Esophagus muscularis mucosa (tissue), 4 donors: ENCODE results near the gene JAKMIP1.

Source experiments
- EP300 ChIP-seq: sonication (generic); formaldehyde crosslinking; IDR thresholded peaks from one replicate; pipeline ENCODE4 v1.6.1; 2017; ENCODE audit warnings: antibody characterized with exemption
- POLR2AphosphoS5 ChIP-seq, 2 donors: sonication (generic); formaldehyde crosslinking; IDR thresholded peaks; one replicate each; pipeline ENCODE4 v1.6.1; 2017; ENCODE audit warnings: antibody characterized with exemption in 2 of 2
- TF ChIP-seq, protein P1 (sequence below), 3 experiments: fragments of 200-600 bp in 2 of 3; fragments of 450-650 bp in 1 of 3; sonication (generic) in 2 of 3; IDR thresholded peaks; one replicate each; pipeline ENCODE4 v1.5.1; 2017 to 2019; ENCODE audit warnings: antibody characterized with exemption in 3 of 3, mild to moderate bottlenecking in 2 of 3, moderate library complexity in 1 of 3

GRCh38 chr4:6052679-6053078 is 147.7 kb downstream of the JAKMIP1 start:
- TF ChIP-seq, protein P1, sequence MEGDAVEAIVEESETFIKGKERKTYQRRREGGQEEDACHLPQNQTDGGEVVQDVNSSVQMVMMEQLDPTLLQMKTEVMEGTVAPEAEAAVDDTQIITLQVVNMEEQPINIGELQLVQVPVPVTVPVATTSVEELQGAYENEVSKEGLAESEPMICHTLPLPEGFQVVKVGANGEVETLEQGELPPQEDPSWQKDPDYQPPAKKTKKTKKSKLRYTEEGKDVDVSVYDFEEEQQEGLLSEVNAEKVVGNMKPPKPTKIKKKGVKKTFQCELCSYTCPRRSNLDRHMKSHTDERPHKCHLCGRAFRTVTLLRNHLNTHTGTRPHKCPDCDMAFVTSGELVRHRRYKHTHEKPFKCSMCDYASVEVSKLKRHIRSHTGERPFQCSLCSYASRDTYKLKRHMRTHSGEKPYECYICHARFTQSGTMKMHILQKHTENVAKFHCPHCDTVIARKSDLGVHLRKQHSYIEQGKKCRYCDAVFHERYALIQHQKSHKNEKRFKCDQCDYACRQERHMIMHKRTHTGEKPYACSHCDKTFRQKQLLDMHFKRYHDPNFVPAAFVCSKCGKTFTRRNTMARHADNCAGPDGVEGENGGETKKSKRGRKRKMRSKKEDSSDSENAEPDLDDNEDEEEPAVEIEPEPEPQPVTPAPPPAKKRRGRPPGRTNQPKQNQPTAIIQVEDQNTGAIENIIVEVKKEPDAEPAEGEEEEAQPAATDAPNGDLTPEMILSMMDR (IDR thresholded peaks at IDR 0.05): no peak
- TF ChIP-seq POLR2AphosphoS5 (IDR thresholded peaks at IDR 0.05) (no peak), EP300 (no peak)
